ELR (cell line): ENCODE data around the gene PML.
"Not testable (repeated sequence)": the region's sequence is repeated elsewhere in the genome, so short reads cannot be mapped to it uniquely, and the experiment has no call there.

Experiments
- DNase-seq: peaks from one replicate; pipeline ENCODE4 v3.0.0-alpha.2; 2015; ENCODE audit warnings: low read depth

Gene PML

DNA sequence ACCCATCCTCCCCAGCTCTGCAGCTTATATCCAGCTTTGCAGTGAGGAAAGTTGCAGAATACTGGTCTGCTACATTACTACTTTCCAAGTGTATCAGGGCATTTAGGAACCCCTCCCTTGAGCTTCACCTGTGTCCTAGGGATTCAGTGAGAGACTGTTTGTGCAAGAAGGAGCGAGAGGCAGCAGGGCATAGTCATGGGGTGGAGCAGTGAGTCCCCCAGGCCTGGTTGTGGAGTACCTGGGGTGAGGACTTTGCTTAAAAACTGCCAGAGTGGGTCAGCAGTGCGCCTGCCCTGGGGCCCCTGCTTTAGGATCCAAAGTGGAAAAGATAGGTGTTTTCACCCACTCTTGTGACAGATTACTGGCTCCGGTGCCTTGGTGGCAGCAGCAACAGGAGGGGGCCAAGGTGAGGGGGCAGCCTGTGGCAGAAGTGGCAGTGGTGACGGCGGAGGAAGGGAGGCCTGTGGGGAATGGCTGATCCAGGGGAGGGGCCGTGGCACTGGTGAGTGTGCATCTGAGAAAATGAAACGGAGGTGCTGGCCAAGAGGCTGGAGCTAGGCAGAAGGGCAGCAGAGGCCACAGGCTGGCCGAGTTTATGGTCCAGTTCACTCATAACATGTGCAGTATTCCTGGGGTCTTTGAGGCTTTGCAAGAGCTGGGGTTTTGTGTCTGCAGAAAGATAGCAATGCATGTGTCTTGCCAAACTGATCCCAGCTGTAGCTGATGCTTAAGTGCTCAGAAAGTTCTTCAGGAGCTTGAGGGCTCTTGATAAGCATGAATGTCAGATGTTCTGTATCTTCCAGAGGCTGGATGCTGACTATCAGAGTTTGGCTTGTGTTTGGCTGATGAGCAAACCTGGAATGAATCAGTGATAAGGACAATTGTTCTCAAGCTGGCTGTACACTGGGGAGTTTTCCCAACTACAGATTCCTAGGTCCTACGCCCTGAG lies 44.5 kb downstream of the PML start:
- DNase-seq = peak; percentile 15

GRCh38 chr15:74039656-74040010 lies 45.1 kb downstream of the PML start:
- no peak for DNase-seq

DNA sequence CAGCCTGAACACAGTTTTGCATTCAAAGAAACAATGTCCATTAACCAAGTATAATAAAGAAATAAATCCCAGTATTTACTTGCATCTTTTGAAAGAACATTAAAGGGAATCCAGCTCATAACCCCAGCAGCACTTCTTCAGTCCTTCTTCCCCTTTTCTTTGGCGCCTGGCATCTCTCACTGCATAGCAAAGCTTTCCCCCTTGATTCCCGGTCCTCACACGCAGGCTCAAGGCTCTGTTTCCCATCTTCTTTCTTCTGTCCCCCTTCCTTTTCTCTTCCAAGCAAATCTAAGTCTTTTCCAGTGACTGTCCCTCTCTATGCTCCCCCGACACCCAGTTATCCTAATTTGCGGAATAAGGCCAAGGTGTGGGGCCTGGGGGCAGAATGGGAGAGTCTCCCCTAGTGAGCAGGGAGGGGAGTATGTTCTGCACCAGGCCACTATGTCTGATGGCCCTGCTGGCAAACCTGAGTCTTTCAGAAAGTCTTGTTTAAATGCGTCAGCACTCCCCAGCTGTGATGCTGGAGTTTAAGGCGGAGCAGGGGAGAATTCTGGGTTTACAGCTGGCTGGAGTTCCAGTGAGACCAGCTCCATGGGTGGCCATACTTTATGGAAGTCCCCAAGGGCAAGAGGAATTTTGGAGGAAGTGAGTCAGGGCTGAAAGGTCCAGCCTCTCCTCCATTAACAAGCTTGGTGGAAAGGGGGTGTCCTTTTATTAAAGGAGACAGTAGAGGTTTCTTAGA lies 45.8 kb downstream of the PML start:
- peak; percentile 91 for DNase-seq

GRCh38 chr15:74041311-74041756 lies 46.8 kb downstream of the PML start:
- DNase-seq = no peak

DNA sequence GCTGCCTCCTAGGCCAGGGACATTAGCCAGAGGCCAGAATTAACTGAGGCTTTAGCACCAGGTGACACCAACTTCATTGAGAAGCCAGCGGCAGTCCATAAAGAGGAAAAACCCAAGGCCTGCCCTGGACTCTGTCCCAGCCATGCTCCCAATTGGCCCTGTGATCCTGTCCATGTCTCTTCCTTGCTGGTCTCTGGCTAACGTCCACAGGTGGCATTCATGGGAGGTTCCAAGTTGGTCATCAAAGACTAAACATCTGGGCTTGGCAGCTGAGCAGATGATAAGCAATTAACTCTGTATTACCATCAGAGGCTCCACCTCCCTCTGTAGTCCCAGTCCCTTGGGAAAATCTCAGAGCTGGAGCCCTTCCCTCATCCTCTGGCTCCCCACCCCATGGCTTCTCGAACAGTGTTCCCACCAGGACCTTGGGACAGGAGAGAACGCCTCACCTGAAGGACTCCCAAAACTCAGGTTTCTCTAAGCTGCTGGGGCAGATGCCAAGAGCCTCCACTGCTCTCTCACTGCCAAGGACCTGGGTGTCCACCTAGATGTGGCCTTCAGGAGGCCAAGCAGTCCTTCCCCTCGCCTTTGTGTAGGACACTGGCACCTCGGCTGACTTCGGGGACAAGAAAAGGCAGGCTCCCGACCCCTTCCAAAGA lies 47.4 kb downstream of the PML start:
- no peak for DNase-seq

GRCh38 chr15:74042603-74043424 lies 48.3 kb downstream of the PML start:
- no peak for DNase-seq

DNA sequence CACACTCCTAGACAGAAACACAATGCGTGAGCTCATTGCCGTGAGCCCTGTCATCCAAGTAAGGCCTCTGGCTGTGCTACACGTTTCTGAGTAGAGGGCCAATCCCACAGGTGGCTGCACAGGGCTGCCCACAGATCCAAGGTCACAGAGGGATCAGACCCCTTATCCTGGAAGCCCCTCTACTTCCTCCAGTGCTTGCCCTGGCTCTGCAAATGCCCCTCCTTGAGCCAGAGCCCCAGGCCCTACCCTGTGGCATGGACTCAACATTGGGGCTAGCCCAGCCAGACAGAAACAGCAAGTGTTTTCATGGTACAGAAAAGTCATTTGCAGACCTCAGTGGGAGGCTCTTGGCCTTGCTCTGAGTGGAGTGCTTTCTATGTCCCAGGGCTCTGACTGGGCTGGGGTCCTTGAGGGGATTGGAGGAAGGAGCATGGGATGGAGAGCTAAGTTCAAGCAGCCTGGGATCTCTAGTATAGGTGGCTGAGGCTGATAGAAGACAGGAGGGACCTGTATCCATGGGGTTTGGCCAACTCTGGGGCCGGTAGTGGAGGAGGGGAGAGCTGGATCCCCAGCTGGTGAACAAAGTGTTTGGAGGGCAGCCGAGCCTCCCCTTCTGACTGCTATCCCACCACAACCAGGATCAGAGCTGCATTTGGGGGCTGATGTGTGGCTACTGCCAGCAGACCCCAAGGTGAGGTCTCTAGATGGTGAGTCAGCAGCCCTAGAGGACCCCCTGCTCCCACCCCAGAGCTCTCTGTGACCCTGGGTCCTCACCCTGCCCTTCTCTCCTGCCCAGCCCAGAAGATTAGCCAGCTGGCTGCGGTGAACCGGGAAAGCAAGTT lies 49.1 kb downstream of the PML start:
- no peak for DNase-seq

- no peak for DNase-seq
Measured at GRCh38 chr15:74044267-74045110, 50.0 kb downstream of the PML start.

GRCh38 chr15:74045184-74045583 lies 50.7 kb downstream of the PML start:
- no peak for DNase-seq

DNA sequence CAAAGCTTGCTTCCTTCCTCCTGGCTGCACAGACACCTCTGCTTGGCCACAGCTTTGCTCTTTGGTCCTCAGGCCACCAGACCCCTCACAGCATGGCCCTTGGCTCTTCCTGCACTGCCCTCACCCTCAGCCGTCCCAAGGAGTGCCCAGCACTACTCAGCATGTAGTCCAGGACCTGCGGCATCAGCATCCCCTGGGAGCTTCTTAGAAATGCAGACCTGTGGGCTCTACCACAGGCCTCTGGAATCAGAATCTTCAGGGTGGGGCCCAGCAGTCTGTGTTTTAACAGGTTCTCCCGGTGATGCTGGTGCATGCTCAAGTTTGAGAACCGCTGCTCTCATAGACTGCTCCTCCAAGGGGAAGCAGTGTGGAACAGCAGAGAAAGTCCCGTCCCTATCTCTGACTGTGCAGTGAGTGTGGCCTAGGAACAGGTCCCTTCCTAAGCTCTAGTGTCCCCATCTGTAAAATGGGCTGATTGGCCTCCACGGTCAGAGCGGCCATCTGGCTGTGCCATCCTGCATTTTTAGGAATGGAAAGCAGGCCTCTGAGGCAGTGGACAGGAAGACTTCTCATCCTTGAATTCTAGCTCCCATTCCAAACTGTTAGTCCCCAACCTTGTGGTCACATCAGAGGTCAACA lies 51.2 kb downstream of the PML start:
- DNase-seq = no peak

DNA sequence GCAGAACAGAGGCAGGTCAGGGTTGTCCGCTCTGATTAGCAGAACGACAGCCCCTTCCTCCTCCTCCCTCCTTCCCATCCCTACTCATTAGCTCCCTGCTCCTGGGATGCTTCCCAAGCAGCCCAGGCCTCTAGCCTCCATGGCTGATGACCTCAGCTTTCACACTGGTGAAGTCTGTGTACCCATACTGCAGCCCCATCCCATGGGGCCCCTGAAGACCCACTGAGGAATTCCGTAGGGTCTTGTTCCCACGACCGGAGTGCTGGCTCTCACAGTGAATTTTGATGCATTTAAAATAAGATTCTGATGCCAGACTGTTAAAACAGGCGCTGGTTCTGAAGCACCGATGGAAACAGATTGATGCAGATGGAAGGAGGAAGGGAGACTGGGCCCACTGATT lies 51.8 kb downstream of the PML start:
- DNase-seq = no peak

- no peak for DNase-seq
Measured at GRCh38 chr15:74050127-74050526, 55.6 kb downstream of the PML start.

GRCh38 chr15:74050556-74051234 lies 56.2 kb downstream of the PML start:
- no peak for DNase-seq

DNA sequence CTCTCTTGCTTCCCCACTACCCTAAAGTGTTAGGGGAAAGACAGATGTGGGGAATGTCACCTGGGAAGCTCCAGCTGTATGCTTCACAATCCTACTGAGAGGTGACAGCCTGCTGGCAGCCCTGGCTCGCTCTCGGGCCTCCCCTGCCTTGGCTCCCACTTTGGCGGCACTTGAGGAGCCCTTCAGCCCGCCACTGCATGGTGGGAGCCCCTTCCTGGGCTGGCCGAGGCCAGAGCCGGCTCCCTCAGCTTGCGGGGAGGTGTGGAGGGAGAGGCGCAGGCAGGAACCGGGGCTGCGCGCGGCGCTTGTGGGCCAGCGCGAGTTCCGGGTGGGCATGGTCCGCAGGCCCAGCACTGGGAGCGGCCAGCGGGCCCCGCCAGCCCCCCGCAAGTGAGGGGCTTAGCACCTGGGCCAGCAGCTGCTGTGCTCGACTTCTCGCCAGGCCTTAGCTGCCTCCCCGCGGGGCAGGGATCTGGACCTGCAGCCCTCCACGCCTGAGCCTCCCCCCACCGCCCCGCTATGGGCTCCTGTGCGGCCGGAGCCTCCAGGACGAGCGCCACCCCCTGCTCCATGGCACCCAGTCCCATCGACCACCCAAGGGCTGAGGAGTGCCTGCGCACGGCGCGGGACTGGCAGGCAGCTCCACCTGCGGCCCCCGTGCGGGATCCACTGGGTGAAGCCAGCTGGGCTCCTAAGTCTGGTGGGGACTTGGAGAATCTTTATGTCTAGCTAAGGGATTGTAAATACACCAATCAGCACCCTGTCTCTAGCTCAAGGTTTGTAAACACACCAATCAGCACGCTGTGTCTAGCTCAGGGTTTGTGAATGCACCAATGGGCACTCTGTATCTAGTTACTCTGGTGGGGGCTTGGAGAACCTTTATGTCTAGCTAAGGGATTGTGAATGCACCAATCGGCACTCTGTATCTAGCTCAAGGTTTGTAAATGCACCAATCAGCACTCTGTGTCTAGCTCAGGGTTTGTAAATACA lies 58.0 kb downstream of the PML start:
- DNase-seq = not testable (repeated sequence)

GRCh38 chr15:74053517-74053916 lies 59.0 kb downstream of the PML start:
- DNase-seq = no peak

GRCh38 chr15:74053941-74054529 lies 59.5 kb downstream of the PML start:
- DNase-seq = peak; percentile 79

DNA sequence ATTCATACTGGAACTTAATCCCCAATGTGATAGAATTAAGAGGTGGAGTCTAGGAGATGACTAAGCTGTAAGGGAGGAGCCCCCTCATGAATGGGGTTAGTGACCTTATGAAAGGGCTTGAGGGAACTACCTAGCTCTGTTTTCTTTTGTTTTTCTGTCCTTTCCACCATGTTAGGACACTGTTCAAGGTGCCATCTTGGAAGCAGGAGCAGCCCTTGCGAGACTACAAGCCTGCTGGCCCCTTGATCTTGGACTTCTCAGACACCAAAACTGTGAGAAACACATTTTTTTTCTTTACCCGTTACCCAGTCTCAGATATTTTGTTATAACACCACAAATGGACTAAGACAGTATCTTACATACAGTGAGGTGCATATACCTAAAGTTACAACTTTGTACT lies 61.3 kb downstream of the PML start:
- no peak for DNase-seq
